WTC11 (cell line): ENCODE results near the gene FBXW2. TPM values are rescaled to one million over a fixed set of nuclear protein-coding genes. Genes with fewer than 3 reads are reported as not detected.

Source experiments
- ATAC-seq: fragments of 200-7000 bp; cut with Tn5 transposase; 2 replicates; pipeline ENCODE4 v1.10.0; 2021; ENCODE audit warnings: mild to moderate bottlenecking, moderate library complexity
- CTCF ChIA-PET: fragments of 300-600 bp; sonication (Branson Sonifier 250); formaldehyde crosslinking; loops from one replicate; lab custom pipeline; 2021; ENCODE audit warnings: antibody characterized with exemption; lab: Charles Lee
- POLR2A ChIA-PET: fragments of 350-600 bp; sonication (Branson Sonifier 250); formaldehyde crosslinking; loops from one replicate; lab custom pipeline; 2021; ENCODE audit warnings: antibody characterized with exemption; lab: Charles Lee
- DNase-seq: peaks from one replicate; pipeline ENCODE4 v3.0.0; 2021; ENCODE audit warnings: low spot score
- H3K27ac Mint-ChIP-seq: 2 replicates; pipeline ENCODE4 v1.8.0; 2021; ENCODE audit warnings: mixed read lengths
- H3K27me3 Mint-ChIP-seq: 2 replicates; pipeline ENCODE4 v1.8.0; 2021; ENCODE audit warnings: low read depth, mild to moderate bottlenecking, moderate library complexity, mixed read lengths
- H3K36me3 Mint-ChIP-seq: 2 replicates; pipeline ENCODE4 v1.8.0; 2021; ENCODE audit warnings: mixed read lengths
- H3K4me1 Mint-ChIP-seq: 2 replicates; pipeline ENCODE4 v1.8.0; 2022; ENCODE audit warnings: mixed read lengths
- H3K4me3 Mint-ChIP-seq: 2 replicates; pipeline ENCODE4 v1.8.0; 2021; ENCODE audit warnings: mild to moderate bottlenecking, moderate library complexity, mixed read lengths
- H3K9me3 Mint-ChIP-seq: 2 replicates; pipeline ENCODE4 v1.8.0; 2021; ENCODE audit warnings: mixed read lengths
- ARID4B ChIP-seq: sonication (generic); formaldehyde crosslinking; IDR thresholded peaks from 2 replicates; pipeline ENCODE4 v1.8.0; 2023; ENCODE audit warnings: missing genetic modification reagents, mild to moderate bottlenecking, borderline replicate concordance
- CBFB ChIP-seq: sonication (generic); formaldehyde crosslinking; IDR thresholded peaks from 2 replicates; pipeline ENCODE4 v1.8.1; 2022; ENCODE audit warnings: mild to moderate bottlenecking, low read depth, missing genetic modification reagents
- CDX4 ChIP-seq: fragments of 250-450 bp; sonication (Bioruptor Pico); IDR thresholded peaks from 2 replicates; pipeline ENCODE4 v1.9.0; 2021; ENCODE audit warnings: moderate library complexity, mild to moderate bottlenecking, inconsistent platforms, borderline replicate concordance
- E2F4 ChIP-seq: sonication (generic); formaldehyde crosslinking; IDR thresholded peaks from 2 replicates; pipeline ENCODE4 v1.8.1; 2022; ENCODE audit warnings: low read depth, mild to moderate bottlenecking, moderate library complexity, missing genetic modification reagents, borderline replicate concordance
- ELF4 ChIP-seq: sonication (generic); formaldehyde crosslinking; IDR thresholded peaks from 2 replicates; pipeline ENCODE4 v1.8.1; 2022; ENCODE audit warnings: low read depth, mild to moderate bottlenecking, moderate library complexity, missing genetic modification reagents
- EMX1 ChIP-seq: fragments of 250-450 bp; sonication (Bioruptor Pico); IDR thresholded peaks from 2 replicates; pipeline ENCODE4 v1.8.0; 2021; ENCODE audit warnings: mild to moderate bottlenecking
- ETV6 ChIP-seq: sonication (generic); formaldehyde crosslinking; IDR thresholded peaks from 2 replicates; pipeline ENCODE4 v1.8.1; 2022; ENCODE audit warnings: mild to moderate bottlenecking, missing genetic modification reagents
- GRHL2 ChIP-seq: fragments of 250-450 bp; sonication (Bioruptor Pico); IDR thresholded peaks from 2 replicates; pipeline ENCODE4 v1.8.0; 2022; ENCODE audit warnings: mild to moderate bottlenecking, moderate library complexity; ENCODE audit not compliant: insufficient replicate concordance, severe bottlenecking
- GTF2I ChIP-seq: fragments of 250-450 bp; sonication (Bioruptor Pico); conservative IDR thresholded peaks from 2 replicates; pipeline ENCODE4 v1.4.0; 2021; ENCODE audit warnings: mild to moderate bottlenecking
- HMGA2 ChIP-seq: fragments of 250-450 bp; sonication (Bioruptor Pico); IDR thresholded peaks from 2 replicates; pipeline ENCODE4 v1.4.0; 2021; ENCODE audit warnings: mild to moderate bottlenecking, moderate library complexity
- MYBL2 ChIP-seq: sonication (generic); formaldehyde crosslinking; IDR thresholded peaks from 2 replicates; pipeline ENCODE4 v1.8.1; 2023; ENCODE audit warnings: mild to moderate bottlenecking, moderate library complexity, missing genetic modification reagents
- NFYB ChIP-seq: sonication (generic); formaldehyde crosslinking; conservative IDR thresholded peaks from 2 replicates; pipeline ENCODE4 v1.8.0; 2022; ENCODE audit warnings: low read depth, missing genetic modification reagents
- RELA ChIP-seq: sonication (generic); formaldehyde crosslinking; IDR thresholded peaks from 2 replicates; pipeline ENCODE4 v1.8.1; 2022; ENCODE audit warnings: missing genetic modification reagents, mild to moderate bottlenecking, borderline replicate concordance
- SMAD3 ChIP-seq: sonication (generic); formaldehyde crosslinking; IDR thresholded peaks from 2 replicates; pipeline ENCODE4 v1.8.0; 2022; ENCODE audit warnings: missing genetic modification reagents, mild to moderate bottlenecking, borderline replicate concordance
- SP1 ChIP-seq: sonication (generic); formaldehyde crosslinking; conservative IDR thresholded peaks from 2 replicates; pipeline ENCODE4 v1.8.1; 2022; ENCODE audit warnings: missing genetic modification reagents
- TEAD4 ChIP-seq: sonication (generic); formaldehyde crosslinking; IDR thresholded peaks from 2 replicates; pipeline ENCODE4 v1.8.0; 2022; ENCODE audit warnings: mild to moderate bottlenecking, missing genetic modification reagents
- ZNF138 ChIP-seq: sonication (generic); formaldehyde crosslinking; conservative IDR thresholded peaks from 2 replicates; pipeline ENCODE4 v1.8.1; 2022; ENCODE audit warnings: mild to moderate bottlenecking, moderate library complexity, missing genetic modification reagents
- ZSCAN18 ChIP-seq: fragments of 250-450 bp; sonication (Bioruptor Pico); IDR thresholded peaks from 2 replicates; pipeline ENCODE4 v2.1.2; 2022; ENCODE audit warnings: mild to moderate bottlenecking, moderate library complexity
- total RNA-seq: library from RNA; stranded (reverse); gene quantifications from 3 replicates; pipeline ENCODE4 v1.2.3, GENCODE V29; 2021
- TF ChIP-seq, protein P1 (sequence below): fragments of 250-450 bp; sonication (Bioruptor Pico); conservative IDR thresholded peaks from 2 replicates; pipeline ENCODE4 v1.9.0; 2021; ENCODE audit warnings: mild to moderate bottlenecking
- TF ChIP-seq, protein P2 (sequence below): sonication (generic); formaldehyde crosslinking; IDR thresholded peaks from 2 replicates; pipeline ENCODE4 v1.8.0; 2023; ENCODE audit warnings: missing genetic modification reagents

The FBXW2 gene
- total RNA-seq, 1 experiment from 2014 or later, result 59.8 TPM

GRCh38 chr9:120716483-120716882, 76.7 kb downstream of the FBXW2 start:
- CTCF ChIA-PET, result interaction anchor here (0.5 to 5.4 kb wide), 3 partner anchors 10 to 117 kb away, joined by 3 to 46 read pairs (median 5); no protein-coding TSS in a partner anchor
- H3K27ac Mint-ChIP-seq, result no peak overlapping the region
- no peak for ATAC-seq
- H3K27me3 Mint-ChIP-seq, result peaks cover 31% of the 10 kb centered on the region
- H3K9me3 Mint-ChIP-seq, result no peaks in the 10 kb centered on the region
- TF ChIP-seq E2F4 (CRISPR knock-in tag), result no peak
- TF ChIP-seq, protein P1, sequence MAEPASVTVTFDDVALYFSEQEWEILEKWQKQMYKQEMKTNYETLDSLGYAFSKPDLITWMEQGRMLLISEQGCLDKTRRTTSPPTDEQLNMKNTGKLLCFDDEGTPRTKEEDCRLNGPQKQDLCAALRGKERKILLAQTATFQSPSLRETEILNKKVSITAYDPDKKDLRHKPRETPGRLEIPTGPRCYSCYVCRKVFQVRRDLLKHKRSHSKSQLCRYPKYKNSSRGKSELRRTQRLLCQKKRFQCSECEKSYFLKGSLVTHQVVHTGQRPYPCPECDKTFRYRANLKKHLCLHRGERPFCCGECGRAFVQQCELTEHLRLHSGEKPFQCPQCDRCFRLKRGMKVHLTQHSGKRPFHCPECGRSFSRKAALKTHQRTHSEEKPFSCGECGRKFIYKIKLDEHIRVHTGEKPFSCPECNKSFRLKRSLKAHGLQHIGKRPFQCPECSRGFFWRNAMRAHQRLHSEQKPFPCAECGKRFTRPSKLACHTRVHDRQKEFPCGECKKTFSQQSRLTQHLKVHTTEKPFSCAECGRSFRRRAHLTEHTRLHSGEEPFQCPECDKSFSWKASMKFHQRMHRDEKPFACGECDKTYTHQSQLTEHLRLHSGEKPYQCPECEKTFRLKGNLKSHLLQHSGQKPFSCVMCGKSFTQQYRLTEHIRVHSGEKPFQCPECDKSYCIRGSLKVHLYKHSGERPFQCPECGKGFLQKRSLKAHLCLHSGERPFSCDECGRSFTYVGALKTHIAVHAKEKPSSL (CRISPR knock-in tag), result no peak
- TF ChIP-seq GTF2I, result no peak
- no peak for TF ChIP-seq NFYB (CRISPR knock-in tag)
- no peak for TF ChIP-seq ELF4 (CRISPR knock-in tag)
- no peak for TF ChIP-seq ARID4B (CRISPR knock-in tag)
- TF ChIP-seq, protein P2, sequence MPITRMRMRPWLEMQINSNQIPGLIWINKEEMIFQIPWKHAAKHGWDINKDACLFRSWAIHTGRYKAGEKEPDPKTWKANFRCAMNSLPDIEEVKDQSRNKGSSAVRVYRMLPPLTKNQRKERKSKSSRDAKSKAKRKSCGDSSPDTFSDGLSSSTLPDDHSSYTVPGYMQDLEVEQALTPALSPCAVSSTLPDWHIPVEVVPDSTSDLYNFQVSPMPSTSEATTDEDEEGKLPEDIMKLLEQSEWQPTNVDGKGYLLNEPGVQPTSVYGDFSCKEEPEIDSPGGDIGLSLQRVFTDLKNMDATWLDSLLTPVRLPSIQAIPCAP, result no peak
- DNase-seq, result no peak
- POLR2A ChIA-PET, result no interaction called here
- no peaks in the 10 kb centered on the region for H3K36me3 Mint-ChIP-seq
- H3K4me1 Mint-ChIP-seq, result peaks cover 15% of the 10 kb centered on the region
- no peak overlapping the region for H3K4me3 Mint-ChIP-seq

GRCh38 chr9:120715389-120715924, 77.8 kb downstream of the FBXW2 start:
- ATAC-seq, result peak; percentile 19
- POLR2A ChIA-PET, result interaction anchor here (0.7 kb wide), 1 partner anchor 78 kb away, joined by 3 read pairs; the partner anchor contains the start of gene FBXW2
- Mint-ChIP-seq H3K4me1 (peaks cover 17% of the 10 kb centered on the region), H3K9me3 (no peaks in the 10 kb centered on the region), H3K27ac (no peak overlapping the region), H3K36me3 (no peaks in the 10 kb centered on the region)
- TF ChIP-seq SP1 (0 out of 2 replicates have a peak, but pooled peaks have one; percentile 24), HMGA2 (no peak)
- TF ChIP-seq, all 79 proteins: peak for 1
- H3K4me3 Mint-ChIP-seq, result peak overlapping the region; percentile 76
- H3K27me3 Mint-ChIP-seq, result peaks cover 41% of the 10 kb centered on the region
- CTCF ChIA-PET, result interaction anchor here (1.3 to 5.4 kb wide), 4 partner anchors 15 to 345 kb away, joined by 3 to 46 read pairs (median 4); no protein-coding TSS in a partner anchor
- peak; percentile 43 for DNase-seq

GRCh38 chr9:120714846-120715388, 78.3 kb downstream of the FBXW2 start:
- Mint-ChIP-seq H3K4me1 (peaks cover 17% of the 10 kb centered on the region), H3K27me3 (peaks cover 47% of the 10 kb centered on the region), H3K4me3 (peak overlapping the region; percentile 76), H3K27ac (no peak overlapping the region), H3K36me3 (no peaks in the 10 kb centered on the region), H3K9me3 (no peaks in the 10 kb centered on the region)
- ATAC-seq, result peak; percentile 4
- DNase-seq, result peak; percentile 27
- ChIA-PET POLR2A (interaction anchor here (0.5 to 0.7 kb wide), 2 partner anchors 59 to 78 kb away, joined by 3 to 4 read pairs; partner anchors contain the start of gene FBXW2), CTCF (interaction anchor here (1.3 to 5.4 kb wide), 4 partner anchors 16 to 345 kb away, joined by 3 to 46 read pairs (median 4); no protein-coding TSS in a partner anchor)
- TF ChIP-seq EMX1 (CRISPR knock-in tag) (no peak), MYBL2 (CRISPR knock-in tag) (peak; percentile 76; the same call in 1 of the 2 replicates), GRHL2 (CRISPR knock-in tag) (no peak), ETV6 (no peak; the same call in 1 of the 2 replicates), RELA (CRISPR knock-in tag) (no peak), ZNF138 (CRISPR knock-in tag) (0 out of 2 replicates have a peak, but pooled peaks have one; percentile 22), ZSCAN18 (CRISPR knock-in tag) (no peak), TEAD4 (CRISPR knock-in tag) (no peak), ELF4 (CRISPR knock-in tag) (no peak), CDX4 (CRISPR knock-in tag) (no peak), SMAD3 (CRISPR knock-in tag) (no peak), CBFB (CRISPR knock-in tag) (no peak)
